ENCODE results near the gene PRH2.

Gene PRH2

DNA sequence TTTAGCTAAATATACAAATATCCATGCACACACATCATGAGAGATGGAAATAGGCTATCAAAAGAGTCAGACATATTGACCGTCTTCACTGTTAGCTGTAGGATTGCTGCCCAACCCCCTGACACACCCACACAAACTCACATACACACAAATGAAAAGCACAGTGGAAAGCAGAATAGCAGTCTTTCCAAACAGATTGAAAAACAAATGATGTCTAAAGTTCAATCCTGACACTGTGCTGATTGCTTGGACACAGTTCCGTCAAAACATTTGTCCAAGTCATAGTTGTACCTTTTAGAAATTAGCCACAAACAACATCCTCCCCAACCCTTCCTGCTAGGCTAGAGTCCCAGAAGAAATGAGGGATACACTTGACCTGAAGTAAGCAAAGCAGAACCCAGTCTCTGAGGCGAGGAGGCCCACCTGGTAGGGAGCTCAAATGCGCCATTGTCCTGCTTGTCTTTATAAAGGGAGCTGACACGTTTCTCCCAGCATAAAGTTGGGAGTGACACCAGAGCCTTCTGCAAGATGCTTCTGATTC lies at the start of gene PRH2:
TSS of gene PRH2 (plus strand) at position 491 of the 541 bp plus-strand sequence. CDS start at position 529, 38 bp downstream.
- TF ChIP-seq GATA3 (IDR thresholded peaks at IDR 0.05; ENCODE audit: low read depth, low read length) = no peak
- no peak for TF ChIP-seq GATA2 (IDR thresholded peaks at IDR 0.05; ENCODE audit: low read depth, low read length)

DNA sequence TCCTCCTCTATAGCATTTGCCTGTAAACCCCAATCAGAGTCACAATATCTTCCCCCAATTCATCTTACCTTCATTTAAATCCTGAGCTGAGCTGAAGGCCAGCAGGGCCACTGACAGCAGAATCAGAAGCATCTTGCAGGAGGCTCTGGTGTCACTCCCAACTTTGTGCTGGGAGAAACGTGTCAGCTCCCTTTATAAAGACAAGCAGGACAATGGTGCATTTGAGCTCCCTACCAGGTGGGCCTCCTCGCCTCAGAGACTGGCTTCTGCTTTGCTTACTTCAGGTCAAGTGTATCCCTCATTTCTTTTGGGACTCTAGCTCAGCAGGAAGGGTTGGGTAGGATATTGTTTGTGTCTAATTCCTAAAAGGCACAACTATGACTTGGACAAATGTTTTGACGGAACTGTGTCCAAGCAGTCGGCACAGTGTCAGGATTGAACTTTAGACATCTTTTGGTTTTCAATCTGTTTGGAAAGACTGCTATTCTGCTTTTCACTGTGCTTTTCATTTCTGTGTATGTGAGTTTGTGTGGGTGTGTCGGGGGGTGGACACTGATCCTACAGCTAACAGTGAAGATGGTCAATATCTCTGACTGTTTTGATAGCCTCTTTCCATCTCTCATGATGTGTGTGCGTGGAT lies 44.8 kb upstream of the PRH2 start, which contains the start of gene PRH1:
TSS of gene PRH1 (minus strand) at position 170 of the 640 bp plus-strand sequence. CDS start at position 132, 38 bp downstream.
- TF ChIP-seq GATA3 (IDR thresholded peaks at IDR 0.05; ENCODE audit: low read depth, low read length) (no peak), GATA2 (IDR thresholded peaks at IDR 0.05; ENCODE audit: low read depth, low read length) (no peak)

DNA sequence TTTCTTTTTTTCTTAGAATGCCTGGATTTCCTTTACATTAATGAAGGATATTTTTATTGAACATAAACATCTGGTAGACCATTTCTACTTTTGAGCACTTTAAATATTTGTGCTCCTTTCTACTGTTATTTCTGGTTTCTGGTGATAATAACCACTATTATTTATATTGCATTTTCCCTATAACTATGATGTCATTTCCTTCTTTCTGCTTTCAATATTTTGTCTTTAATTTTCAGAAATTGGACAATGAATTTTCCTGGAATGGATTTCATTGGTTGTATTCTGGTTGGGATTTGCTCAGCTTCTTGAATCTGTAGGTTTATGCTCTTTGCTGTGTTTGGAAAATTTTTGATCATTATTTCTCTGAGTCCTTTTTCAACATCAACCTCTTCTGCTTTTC lies 39.8 kb upstream of the PRH2 start:
- TF ChIP-seq GATA2 (IDR thresholded peaks at IDR 0.05; ENCODE audit: low read depth, low read length) = no peak
- no peak for TF ChIP-seq GATA3 (IDR thresholded peaks at IDR 0.05; ENCODE audit: low read depth, low read length)

DNA sequence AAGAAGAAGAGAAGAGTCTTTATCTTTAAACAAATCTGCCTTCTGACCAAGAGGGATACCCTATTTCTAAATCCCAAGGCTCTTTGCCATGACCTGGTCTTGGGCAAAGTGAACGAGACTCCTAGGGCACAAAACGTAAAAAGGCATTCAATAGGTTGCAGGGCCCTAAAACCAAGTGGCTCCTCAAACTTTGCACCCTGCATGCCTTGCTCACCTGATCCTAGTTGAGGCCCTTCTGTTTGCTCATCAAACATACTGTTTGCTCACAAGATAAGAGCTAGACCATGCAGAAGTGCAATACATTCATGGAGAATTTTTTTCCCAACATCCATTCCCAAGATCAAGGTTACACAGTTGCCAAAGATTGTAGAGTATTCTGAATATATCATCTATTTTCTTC lies 37.1 kb upstream of the PRH2 start:
- no peak for TF ChIP-seq GATA3 (IDR thresholded peaks at IDR 0.05; ENCODE audit: low read depth, low read length)
- no peak for TF ChIP-seq GATA2 (IDR thresholded peaks at IDR 0.05; ENCODE audit: low read depth, low read length)

DNA sequence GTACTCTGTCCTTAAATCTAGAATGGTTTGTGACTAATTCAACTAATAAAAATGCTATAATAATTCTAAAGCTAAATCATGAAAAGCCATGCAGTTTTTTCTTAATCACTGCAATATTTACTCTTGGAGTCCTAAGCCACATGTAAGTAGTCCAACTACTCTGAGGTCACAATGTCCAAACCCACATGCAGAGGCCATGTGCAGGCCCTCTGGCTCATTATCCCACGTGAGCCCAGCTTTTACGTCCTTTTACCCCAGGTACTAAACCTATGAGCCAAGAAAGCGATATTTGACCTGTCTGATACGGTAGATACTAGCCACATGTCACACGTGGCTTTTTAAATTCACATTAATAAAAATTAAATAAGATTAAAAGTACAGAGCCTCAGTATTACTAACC lies 32.2 kb upstream of the PRH2 start:
- TF ChIP-seq GATA3 (IDR thresholded peaks at IDR 0.05; ENCODE audit: low read depth, low read length) = no peak
- TF ChIP-seq GATA2 (IDR thresholded peaks at IDR 0.05; ENCODE audit: low read depth, low read length) = no peak

DNA sequence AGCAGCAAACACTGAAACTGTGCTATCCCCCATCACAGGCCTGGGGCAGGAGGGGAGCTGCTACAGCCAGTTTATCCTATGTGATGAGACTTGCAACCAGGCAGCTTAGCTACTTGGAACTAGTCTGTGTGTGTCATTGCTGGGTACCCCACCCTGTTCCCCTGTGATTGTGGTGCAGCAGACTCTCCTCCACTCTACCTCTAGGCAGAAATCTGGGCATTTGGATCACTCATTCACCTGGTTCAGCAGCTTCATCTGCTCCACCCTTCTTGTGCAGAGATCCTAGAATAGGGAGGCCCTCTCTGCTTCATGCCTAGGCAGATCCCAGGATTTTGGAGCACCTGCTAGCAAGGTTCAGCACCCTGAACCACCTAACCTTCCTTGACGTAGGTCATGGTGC lies 28.5 kb upstream of the PRH2 start:
- TF ChIP-seq GATA3 (IDR thresholded peaks at IDR 0.05; ENCODE audit: low read depth, low read length) (no peak), GATA2 (IDR thresholded peaks at IDR 0.05; ENCODE audit: low read depth, low read length) (no peak)

DNA sequence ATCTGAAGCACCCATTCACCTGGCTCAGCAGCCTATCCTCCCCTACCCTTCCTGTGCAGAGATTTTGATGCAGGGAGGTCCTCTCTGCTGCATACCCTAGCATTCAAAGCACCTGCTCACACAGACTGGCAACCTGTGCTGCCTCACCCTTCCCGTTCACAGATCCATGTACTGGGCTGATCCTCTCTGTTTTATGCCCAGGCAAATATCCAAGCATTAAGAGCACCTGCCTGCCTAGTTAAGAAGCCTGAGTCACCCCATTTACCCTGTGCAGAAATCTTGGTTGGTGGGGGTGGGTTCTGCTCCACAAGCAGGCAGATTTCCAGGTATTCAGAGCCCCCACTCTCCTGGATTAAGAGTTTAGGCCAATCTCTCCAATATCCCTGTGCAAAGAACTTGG lies 28.1 kb upstream of the PRH2 start:
- TF ChIP-seq GATA2 (IDR thresholded peaks at IDR 0.05; ENCODE audit: low read depth, low read length) (no peak), GATA3 (IDR thresholded peaks at IDR 0.05; ENCODE audit: low read depth, low read length) (no peak)

DNA sequence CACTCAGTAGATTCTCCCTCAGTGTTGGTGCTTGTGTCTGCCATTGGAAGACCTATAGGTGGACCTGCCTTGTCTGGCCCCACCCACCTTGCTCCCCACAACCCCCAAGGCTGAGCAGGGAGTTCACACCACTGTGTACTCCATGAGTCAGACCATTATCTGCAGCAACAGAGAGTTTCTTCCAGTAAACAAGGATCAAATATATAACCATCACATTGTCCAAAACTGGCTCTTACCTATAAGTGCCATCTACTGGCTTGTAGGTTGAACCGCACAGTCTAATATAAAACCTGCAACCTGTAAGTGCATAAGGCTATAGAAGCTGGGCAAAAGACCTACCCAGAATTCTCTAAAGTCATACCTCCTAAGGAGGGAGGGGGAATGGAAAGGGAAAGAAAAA lies 27.6 kb upstream of the PRH2 start:
- TF ChIP-seq GATA2 (IDR thresholded peaks at IDR 0.05; ENCODE audit: low read depth, low read length) = no peak
- no peak for TF ChIP-seq GATA3 (IDR thresholded peaks at IDR 0.05; ENCODE audit: low read depth, low read length)

DNA sequence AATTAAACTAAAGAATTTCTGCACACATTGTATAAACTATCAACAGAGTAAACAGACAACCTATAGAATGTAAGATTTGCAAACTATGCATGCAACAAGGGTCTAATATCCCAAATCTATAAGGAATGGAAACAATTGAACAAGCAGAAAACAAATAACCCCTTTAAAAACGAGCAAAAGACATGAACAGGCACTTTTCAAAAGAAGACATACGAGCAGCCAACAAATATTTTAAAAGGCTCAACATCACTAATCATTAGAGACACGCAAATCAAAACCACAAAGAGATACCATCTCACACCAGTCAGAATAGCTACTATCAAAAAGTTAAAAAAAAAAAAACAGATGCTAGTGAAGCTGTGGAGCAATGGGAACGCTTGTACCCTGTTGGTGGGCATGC lies 24.4 kb upstream of the PRH2 start:
- TF ChIP-seq GATA3 (IDR thresholded peaks at IDR 0.05; ENCODE audit: low read depth, low read length) = no peak

DNA sequence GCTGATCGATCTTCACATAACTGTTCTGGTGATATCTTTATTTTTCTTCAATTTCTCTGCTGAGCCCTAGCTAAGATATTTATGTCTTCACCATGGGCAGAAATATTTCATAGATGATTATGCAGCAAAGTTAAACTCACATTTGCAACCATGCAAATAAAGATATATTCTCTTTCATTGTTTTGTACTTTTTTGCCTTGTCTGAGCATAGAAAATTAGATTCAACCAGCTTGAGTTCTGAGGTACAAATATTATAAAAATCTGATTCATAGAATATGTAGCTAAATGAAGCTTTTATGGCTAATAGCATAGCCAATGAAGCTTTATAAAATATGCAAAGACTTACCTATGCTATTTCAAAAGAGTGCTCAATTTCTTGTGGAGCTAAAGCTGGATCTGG lies 19.6 kb upstream of the PRH2 start, which contains the start of gene TAS2R13:
TSS of gene TAS2R13 (minus strand) at position 101 of the 400 bp plus-strand sequence. CDS start 264 bp downstream, outside the sequence.
- no peak for TF ChIP-seq GATA3 (IDR thresholded peaks at IDR 0.05; ENCODE audit: low read depth, low read length)
- TF ChIP-seq GATA2 (IDR thresholded peaks at IDR 0.05; ENCODE audit: low read depth, low read length) = no peak

DNA sequence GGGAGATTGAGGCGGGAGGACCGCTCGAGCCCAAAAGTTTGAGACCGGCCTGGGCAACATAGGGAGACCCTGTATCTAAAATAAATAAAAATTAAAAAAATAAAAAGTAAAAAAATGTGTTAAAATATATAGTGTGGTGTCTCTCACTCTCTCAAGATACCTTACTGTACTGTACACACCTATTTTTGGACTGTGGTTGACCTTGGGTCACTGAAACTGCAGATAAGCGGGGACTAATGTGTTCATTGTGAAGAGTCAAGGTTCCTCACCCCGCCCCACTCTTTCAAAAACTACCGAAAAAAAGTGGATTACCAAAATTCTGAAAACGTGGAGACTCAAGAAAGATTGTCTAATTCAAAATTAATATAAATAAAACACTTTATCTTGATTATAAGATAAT lies 18.7 kb upstream of the PRH2 start:
- TF ChIP-seq GATA3 (IDR thresholded peaks at IDR 0.05; ENCODE audit: low read depth, low read length) = no peak
- no peak for TF ChIP-seq GATA2 (IDR thresholded peaks at IDR 0.05; ENCODE audit: low read depth, low read length)

DNA sequence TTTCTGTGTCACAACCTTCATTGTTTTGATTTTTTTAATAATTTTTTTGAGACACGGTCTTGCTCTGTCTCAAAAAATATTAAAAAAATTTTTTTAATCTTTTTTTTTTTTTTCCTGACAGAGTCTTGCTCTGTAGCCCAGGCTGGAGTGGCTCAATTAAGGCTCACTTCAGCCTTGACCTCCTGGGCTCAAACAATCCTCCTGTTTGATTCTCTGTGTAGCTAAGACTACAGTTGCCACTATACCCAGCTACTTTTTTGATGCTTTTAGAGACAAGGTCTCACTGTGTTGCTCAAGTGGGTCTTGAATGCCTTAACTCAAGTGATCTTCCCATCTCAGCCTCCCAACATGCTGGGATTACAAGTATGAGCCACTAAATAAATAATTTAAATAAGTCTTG lies 9.2 kb upstream of the PRH2 start:
- TF ChIP-seq GATA2 (IDR thresholded peaks at IDR 0.05; ENCODE audit: low read depth, low read length) (no peak), GATA3 (IDR thresholded peaks at IDR 0.05; ENCODE audit: low read depth, low read length) (no peak)

DNA sequence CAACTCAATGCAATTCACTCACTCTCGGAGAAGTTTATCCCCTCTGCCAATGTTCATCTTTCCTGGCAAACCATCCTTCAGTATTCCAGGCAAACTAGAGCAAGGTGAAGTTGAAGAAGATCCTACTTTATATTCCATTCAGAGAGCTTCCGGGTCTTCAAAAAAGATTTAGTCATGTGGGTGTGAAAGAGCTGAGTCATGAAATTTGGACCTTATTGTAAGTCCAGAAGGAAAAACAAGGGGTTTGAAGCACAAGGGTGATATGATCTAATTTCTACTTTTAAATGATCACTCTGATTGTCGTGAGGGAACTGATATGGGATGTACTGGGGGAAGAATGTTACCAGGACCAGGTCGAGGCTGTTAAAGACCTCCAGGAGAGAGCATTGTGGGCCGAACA lies 2.8 kb upstream of the PRH2 start:
- TF ChIP-seq GATA3 (IDR thresholded peaks at IDR 0.05; ENCODE audit: low read depth, low read length) (no peak), GATA2 (IDR thresholded peaks at IDR 0.05; ENCODE audit: low read depth, low read length) (no peak)

DNA sequence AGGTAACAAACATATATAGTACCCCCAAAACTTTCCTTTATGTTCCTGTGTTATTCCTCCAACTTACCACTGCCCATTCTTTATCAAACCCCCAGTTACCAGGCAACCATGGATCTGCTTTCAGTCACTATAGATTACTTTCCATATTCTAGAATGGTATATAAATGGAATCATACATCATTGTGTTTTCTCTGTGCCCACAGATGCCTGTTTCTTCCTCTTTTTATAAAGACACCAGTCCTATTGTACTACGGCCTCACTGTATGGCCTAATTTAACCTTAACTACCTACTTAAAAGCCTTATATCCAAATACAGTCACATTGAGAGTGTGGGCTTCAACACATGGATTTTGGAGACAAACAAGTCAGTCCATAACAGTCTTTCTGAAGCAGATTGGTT lies 7.5 kb downstream of the PRH2 start:
- no peak for TF ChIP-seq GATA3 (IDR thresholded peaks at IDR 0.05; ENCODE audit: low read depth, low read length)
- no peak for TF ChIP-seq GATA2 (IDR thresholded peaks at IDR 0.05; ENCODE audit: low read depth, low read length)

DNA sequence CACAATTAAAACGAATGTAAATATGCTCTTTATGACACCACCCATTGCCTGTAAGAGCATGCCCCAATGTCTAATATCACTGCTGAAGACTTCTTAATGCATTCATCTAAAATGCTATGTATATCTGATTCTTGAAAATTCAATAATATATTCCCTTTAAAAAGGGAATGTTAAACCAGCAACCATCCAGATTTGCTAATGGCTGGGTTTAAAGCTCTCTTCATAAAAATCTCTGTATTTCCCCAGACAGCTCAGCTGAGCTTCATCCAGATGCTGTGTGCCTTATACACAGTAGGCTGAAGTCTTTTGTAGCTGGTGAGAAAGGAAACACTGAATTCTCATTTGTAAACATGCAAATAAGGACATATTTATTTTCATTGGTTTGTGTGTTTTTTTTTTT lies 10.1 kb downstream of the PRH2 start, which contains the start of gene TAS2R14:
TSS of gene TAS2R14 (minus strand) at position 101 of the 400 bp plus-strand sequence. CDS start at position 45, 56 bp downstream.
- TF ChIP-seq GATA2 (IDR thresholded peaks at IDR 0.05; ENCODE audit: low read depth, low read length) (no peak), GATA3 (IDR thresholded peaks at IDR 0.05; ENCODE audit: low read depth, low read length) (no peak)
